Dedifferentiated amniotic fluid mesenchymal stem cell (primary cell): ENCODE data around the gene BAIAP3.

Source experiments
- DNase-seq: peaks from one replicate; pipeline ENCODE4 v3.0.0-alpha.2; 2016; ENCODE audit errors: extremely low spot score

The BAIAP3 gene

GRCh38 chr16:1334739-1335138, 1.3 kb downstream of the BAIAP3 start:
- no peak for DNase-seq

GRCh38 chr16:1335211-1335971, 1.9 kb downstream of the BAIAP3 start:
- DNase-seq = no peak

- no peak for DNase-seq
Observed at GRCh38 chr16:1335996-1336395, 2.6 kb downstream of the BAIAP3 start.

GRCh38 chr16:1336619-1337018, 3.2 kb downstream of the BAIAP3 start:
- DNase-seq = no peak

GRCh38 chr16:1337486-1337885, 4.0 kb downstream of the BAIAP3 start:
- no peak for DNase-seq

GRCh38 chr16:1338119-1338730, 4.8 kb downstream of the BAIAP3 start:
- no peak for DNase-seq

- DNase-seq = no peak
Observed at GRCh38 chr16:1338855-1339675, 5.6 kb downstream of the BAIAP3 start.

GRCh38 chr16:1340730-1341494, 7.5 kb downstream of the BAIAP3 start:
- DNase-seq = no peak

GRCh38 chr16:1341495-1342420, 8.3 kb downstream of the BAIAP3 start:
- no peak for DNase-seq

GRCh38 chr16:1342526-1343427, 9.3 kb downstream of the BAIAP3 start:
- no peak for DNase-seq

GRCh38 chr16:1343428-1344242, 10.2 kb downstream of the BAIAP3 start:
- no peak for DNase-seq

- no peak for DNase-seq
Observed at GRCh38 chr16:1344499-1344898, 11.1 kb downstream of the BAIAP3 start.

- DNase-seq = no peak
Observed at GRCh38 chr16:1345087-1345486, 11.6 kb downstream of the BAIAP3 start.

- DNase-seq = no peak
Observed at GRCh38 chr16:1345651-1346421, 12.4 kb downstream of the BAIAP3 start.

GRCh38 chr16:1346422-1347285, 13.2 kb downstream of the BAIAP3 start:
- DNase-seq = no peak

- no peak for DNase-seq
Observed at GRCh38 chr16:1347286-1347855, 13.9 kb downstream of the BAIAP3 start.

GRCh38 chr16:1347962-1348361, 14.5 kb downstream of the BAIAP3 start:
- DNase-seq = no peak
